22Rv1 (cell line): ENCODE results near the gene SLCO3A1.

Experiments used
- H3K27ac ChIP-seq: fragments of 450-650 bp; 2 replicates; pipeline ENCODE4 v1.5.1; 2017
- ZFX ChIP-seq: fragments of 450-650 bp; IDR thresholded peaks from 2 replicates; pipeline ENCODE4 v1.6.1; 2017; ENCODE audit warnings: antibody characterized with exemption, borderline replicate concordance
- TF ChIP-seq, protein P1 (sequence below): fragments of 450-650 bp; IDR thresholded peaks from 2 replicates; pipeline ENCODE4 v1.5.1; 2017; ENCODE audit warnings: mild to moderate bottlenecking

SLCO3A1 gene

GRCh38 chr15:91853511-91853947 is at the start of gene SLCO3A1:
TSS of gene SLCO3A1 (plus strand) at chr15:91853708.
- TF ChIP-seq, protein P1, sequence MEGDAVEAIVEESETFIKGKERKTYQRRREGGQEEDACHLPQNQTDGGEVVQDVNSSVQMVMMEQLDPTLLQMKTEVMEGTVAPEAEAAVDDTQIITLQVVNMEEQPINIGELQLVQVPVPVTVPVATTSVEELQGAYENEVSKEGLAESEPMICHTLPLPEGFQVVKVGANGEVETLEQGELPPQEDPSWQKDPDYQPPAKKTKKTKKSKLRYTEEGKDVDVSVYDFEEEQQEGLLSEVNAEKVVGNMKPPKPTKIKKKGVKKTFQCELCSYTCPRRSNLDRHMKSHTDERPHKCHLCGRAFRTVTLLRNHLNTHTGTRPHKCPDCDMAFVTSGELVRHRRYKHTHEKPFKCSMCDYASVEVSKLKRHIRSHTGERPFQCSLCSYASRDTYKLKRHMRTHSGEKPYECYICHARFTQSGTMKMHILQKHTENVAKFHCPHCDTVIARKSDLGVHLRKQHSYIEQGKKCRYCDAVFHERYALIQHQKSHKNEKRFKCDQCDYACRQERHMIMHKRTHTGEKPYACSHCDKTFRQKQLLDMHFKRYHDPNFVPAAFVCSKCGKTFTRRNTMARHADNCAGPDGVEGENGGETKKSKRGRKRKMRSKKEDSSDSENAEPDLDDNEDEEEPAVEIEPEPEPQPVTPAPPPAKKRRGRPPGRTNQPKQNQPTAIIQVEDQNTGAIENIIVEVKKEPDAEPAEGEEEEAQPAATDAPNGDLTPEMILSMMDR, result no peak
- TF ChIP-seq ZFX, result no peak
- H3K27ac ChIP-seq, result no peak within 1 kb of the TSS

DNA sequence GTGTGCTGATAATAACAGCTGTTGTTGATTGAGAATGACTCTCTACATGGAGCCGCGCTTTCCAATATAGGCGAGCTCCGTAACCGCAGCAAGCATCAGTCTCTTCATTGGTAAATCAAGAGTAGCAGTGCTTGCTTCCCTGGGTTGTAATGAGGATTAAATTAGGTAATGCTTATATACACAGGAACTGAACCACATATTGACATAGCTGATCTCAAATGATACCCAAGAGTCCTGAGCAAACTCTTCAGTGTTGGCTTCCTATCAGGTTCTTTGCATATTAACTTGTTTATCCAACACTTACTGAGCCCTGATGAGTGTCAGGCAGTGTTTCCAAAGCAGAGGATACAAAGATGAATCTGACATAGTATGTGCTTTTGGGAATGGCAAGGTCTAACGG is 46.4 kb upstream of the SLCO3A1 start:
- H3K27ac ChIP-seq, result no peak overlapping the region
- TF ChIP-seq, protein P1, result no peak
- no peak for TF ChIP-seq ZFX

DNA sequence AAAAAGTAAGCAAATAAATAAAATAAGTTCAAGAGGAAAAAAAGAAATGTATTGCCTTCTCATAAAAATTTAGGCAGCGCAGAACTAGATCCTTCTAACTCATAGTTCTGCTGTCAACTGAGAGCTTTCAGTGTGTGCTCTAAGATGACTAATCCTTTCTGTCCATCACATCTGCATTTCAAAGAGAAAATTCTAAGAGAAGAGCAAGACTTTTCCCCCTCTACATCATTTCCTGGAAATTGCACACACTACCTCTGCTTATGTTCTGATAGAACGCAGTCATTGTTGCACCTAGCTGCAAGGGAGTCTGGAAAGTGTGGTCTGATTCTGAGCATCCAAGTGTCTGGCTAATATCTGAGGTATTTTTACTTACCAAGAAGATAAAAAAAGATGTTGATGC is 39.6 kb upstream of the SLCO3A1 start:
- TF ChIP-seq, protein P1, result no peak
- no peak for TF ChIP-seq ZFX
- no peak overlapping the region for H3K27ac ChIP-seq

GRCh38 chr15:91816942-91817341 is 36.6 kb upstream of the SLCO3A1 start:
- TF ChIP-seq, protein P1, result no peak
- no peak for TF ChIP-seq ZFX
- H3K27ac ChIP-seq, result no peak overlapping the region

DNA sequence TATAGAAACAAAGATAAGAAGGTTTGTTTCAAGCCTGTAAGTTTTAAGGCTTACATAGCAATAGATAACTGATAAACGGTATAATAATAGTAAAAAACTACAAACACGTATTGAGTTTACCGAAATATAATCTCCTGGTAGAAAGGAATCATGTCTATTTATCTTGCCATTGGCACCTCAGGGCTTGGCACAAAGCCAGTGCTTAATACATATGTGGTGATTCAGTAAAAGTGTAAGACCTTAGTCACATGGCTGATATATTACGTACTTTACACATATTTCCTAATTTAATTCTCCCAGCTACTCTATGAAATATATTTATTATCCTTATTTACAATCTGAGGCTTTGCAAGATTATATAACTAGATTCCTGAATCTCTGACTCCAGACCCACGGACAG is 32.0 kb upstream of the SLCO3A1 start:
- TF ChIP-seq, protein P1, result no peak
- no peak for TF ChIP-seq ZFX
- no peak overlapping the region for H3K27ac ChIP-seq

- no peak overlapping the region for H3K27ac ChIP-seq
- no peak for TF ChIP-seq ZFX
- TF ChIP-seq, protein P1, result no peak
Observed at GRCh38 chr15:91824256-91824655, 29.3 kb upstream of the SLCO3A1 start.

DNA sequence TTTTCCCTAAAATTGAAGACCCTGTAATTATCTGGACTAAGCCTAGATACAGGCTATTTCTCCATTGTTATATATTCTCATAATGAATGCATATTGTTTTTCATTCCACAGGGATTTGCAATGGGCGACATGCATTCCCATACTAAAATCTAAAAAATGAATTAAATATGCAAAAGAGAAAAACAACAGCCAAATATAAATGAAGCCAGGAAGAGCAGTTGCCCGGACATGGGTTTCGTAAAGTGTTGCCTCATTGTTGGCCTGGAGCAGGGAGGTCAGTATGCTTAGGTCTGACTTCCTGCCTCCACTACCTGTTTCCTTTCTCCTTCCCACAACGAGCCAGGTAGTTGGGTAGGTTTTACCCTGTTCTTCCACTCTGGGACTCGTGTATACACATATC is 27.1 kb upstream of the SLCO3A1 start:
- TF ChIP-seq, protein P1, result no peak
- no peak overlapping the region for H3K27ac ChIP-seq
